HepG2 (cell line): ENCODE measurements around the gene PDIK1L.

ENCODE experiments used
- CBFB ChIP-seq: sonication (generic); formaldehyde crosslinking; IDR thresholded peaks from 2 replicates; pipeline ENCODE4 v1.4.0; 2020; ENCODE audit warnings: missing genetic modification reagents
- NR2C2 ChIP-seq: sonication (generic); formaldehyde crosslinking; IDR thresholded peaks from 2 replicates; pipeline ENCODE4 v1.4.0; 2020; ENCODE audit warnings: missing genetic modification reagents, mild to moderate bottlenecking, moderate library complexity, borderline replicate concordance
- PLRG1 ChIP-seq: fragments of 450-650 bp; conservative IDR thresholded peaks from 2 replicates; pipeline ENCODE4 v1.6.1; 2016
- SIN3B ChIP-seq: fragments of 150-350 bp; IDR thresholded peaks from 2 replicates; pipeline ENCODE4 v1.6.1; 2014; ENCODE audit warnings: low read length
- TAF1 ChIP-seq: sonication (generic); formaldehyde crosslinking; IDR thresholded peaks from 2 replicates; pipeline ENCODE4 v1.4.0; 2020; ENCODE audit warnings: missing genetic modification reagents
- TF ChIP-seq, protein P1 (sequence below): sonication (generic); formaldehyde crosslinking; IDR thresholded peaks from 2 replicates; pipeline ENCODE4 v1.5.0; 2020; ENCODE audit warnings: mild to moderate bottlenecking, missing genetic modification reagents, moderate library complexity
- TF ChIP-seq, protein P2 (sequence below), 2 experiments: fragments of 450-650 bp in 1 of 2; sonication (generic) in 1 of 2; formaldehyde crosslinking in 1 of 2; IDR thresholded peaks; 2 replicates each; pipeline versions ENCODE4 v1.6.1 to v1.8.0; 2016 to 2022; ENCODE audit warnings: antibody characterized with exemption in 1 of 2, mild to moderate bottlenecking in 1 of 2, missing genetic modification reagents in 1 of 2

DNA sequence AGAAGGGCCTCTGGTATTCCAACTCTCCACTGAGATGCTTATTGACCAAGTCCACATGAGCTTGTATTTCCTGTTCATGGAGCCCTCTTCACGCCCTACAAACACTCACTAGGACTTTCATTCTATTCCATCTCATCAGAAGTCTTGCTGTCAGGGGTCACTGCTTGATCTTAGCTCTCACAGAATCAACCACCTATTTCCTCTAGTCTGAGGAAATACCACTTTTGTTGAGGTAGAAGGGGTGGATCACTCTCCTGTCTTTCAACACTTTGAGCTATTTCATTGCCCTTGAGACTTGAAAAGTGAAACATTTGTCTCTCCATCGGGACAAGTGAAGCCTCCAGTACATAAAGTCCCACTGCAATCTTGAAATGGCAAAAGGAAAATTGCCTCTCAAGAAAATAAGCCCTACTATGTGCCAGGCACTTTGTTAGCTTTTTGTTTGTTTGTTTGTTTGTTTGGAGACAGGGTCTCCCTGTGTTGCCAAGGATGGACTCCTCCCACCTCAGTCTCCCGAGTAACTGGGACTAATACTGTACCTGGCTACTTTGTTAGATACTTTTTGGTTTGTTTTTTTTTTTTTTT is 27.4 kb downstream of the PDIK1L start:
- no peak for TF ChIP-seq TAF1 (CRISPR knock-in tag)
- no peak for TF ChIP-seq CBFB (CRISPR knock-in tag)
- no peak for TF ChIP-seq SIN3B
- TF ChIP-seq, protein P1, sequence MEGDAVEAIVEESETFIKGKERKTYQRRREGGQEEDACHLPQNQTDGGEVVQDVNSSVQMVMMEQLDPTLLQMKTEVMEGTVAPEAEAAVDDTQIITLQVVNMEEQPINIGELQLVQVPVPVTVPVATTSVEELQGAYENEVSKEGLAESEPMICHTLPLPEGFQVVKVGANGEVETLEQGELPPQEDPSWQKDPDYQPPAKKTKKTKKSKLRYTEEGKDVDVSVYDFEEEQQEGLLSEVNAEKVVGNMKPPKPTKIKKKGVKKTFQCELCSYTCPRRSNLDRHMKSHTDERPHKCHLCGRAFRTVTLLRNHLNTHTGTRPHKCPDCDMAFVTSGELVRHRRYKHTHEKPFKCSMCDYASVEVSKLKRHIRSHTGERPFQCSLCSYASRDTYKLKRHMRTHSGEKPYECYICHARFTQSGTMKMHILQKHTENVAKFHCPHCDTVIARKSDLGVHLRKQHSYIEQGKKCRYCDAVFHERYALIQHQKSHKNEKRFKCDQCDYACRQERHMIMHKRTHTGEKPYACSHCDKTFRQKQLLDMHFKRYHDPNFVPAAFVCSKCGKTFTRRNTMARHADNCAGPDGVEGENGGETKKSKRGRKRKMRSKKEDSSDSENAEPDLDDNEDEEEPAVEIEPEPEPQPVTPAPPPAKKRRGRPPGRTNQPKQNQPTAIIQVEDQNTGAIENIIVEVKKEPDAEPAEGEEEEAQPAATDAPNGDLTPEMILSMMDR = no peak
- TF ChIP-seq PLRG1 = no peak
- no peak for TF ChIP-seq NR2C2 (CRISPR knock-in tag)
- TF ChIP-seq, protein P2, sequence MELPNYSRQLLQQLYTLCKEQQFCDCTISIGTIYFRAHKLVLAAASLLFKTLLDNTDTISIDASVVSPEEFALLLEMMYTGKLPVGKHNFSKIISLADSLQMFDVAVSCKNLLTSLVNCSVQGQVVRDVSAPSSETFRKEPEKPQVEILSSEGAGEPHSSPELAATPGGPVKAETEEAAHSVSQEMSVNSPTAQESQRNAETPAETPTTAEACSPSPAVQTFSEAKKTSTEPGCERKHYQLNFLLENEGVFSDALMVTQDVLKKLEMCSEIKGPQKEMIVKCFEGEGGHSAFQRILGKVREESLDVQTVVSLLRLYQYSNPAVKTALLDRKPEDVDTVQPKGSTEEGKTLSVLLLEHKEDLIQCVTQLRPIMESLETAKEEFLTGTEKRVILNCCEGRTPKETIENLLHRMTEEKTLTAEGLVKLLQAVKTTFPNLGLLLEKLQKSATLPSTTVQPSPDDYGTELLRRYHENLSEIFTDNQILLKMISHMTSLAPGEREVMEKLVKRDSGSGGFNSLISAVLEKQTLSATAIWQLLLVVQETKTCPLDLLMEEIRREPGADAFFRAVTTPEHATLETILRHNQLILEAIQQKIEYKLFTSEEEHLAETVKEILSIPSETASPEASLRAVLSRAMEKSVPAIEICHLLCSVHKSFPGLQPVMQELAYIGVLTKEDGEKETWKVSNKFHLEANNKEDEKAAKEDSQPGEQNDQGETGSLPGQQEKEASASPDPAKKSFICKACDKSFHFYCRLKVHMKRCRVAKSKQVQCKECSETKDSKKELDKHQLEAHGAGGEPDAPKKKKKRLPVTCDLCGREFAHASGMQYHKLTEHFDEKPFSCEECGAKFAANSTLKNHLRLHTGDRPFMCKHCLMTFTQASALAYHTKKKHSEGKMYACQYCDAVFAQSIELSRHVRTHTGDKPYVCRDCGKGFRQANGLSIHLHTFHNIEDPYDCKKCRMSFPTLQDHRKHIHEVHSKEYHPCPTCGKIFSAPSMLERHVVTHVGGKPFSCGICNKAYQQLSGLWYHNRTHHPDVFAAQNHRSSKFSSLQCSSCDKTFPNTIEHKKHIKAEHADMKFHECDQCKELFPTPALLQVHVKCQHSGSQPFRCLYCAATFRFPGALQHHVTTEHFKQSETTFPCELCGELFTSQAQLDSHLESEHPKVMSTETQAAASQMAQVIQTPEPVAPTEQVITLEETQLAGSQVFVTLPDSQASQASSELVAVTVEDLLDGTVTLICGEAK (IDR thresholded peaks at IDR 0.05) = no peak
- TF ChIP-seq, protein P2 (CRISPR knock-in tag; IDR thresholded peaks at IDR 0.05) = no peak
